Activated CD8-positive, alpha-beta memory T cell treated with anti-CD3 and anti-CD28 coated beads, Interleukin-2, amount 10 ng/mL, durations not matched to agents 7 days and 5 days (primary cell): Measurements from ENCODE around the gene SLC47A2. TPM values are rescaled to one million over a fixed set of nuclear protein-coding genes. Genes with fewer than 3 reads are reported as not detected.
A peak's percentile ranks its signal among the peaks of the same experiment; 100 is the strongest.
"Not testable (repeated sequence)": the region's sequence is repeated elsewhere in the genome, so short reads cannot be mapped to it uniquely, and the experiment has no call there.

Experiments
- ATAC-seq: fragments of 150-1000 bp; cut with Tn5 transposase; one replicate; pipeline ENCODE4 v1.10.0; 2021; ENCODE audit warnings: moderate library complexity
- CTCF ChIA-PET: fragments of 350-600 bp; sonication (Branson Sonifier 250); formaldehyde crosslinking; loops from one replicate; lab custom pipeline; 2021; ENCODE audit warnings: antibody characterized with exemption; lab: Charles Lee
- DNase-seq: peaks from one replicate; pipeline ENCODE4 v3.0.0-alpha.2; 2020
- H3K27ac Mint-ChIP-seq: one replicate; pipeline ENCODE4 v1.8.0; 2021; ENCODE audit warnings: mild to moderate bottlenecking, mixed read lengths
- H3K27me3 Mint-ChIP-seq: one replicate; pipeline ENCODE4 v1.8.0; 2021; ENCODE audit warnings: mixed read lengths
- H3K36me3 Mint-ChIP-seq: one replicate; pipeline ENCODE4 v1.8.0; 2021; ENCODE audit warnings: mild to moderate bottlenecking, mixed read lengths
- H3K4me1 Mint-ChIP-seq: one replicate; pipeline ENCODE4 v1.8.0; 2021; ENCODE audit warnings: mixed read lengths
- H3K4me3 Mint-ChIP-seq: one replicate; pipeline ENCODE4 v1.8.0; 2021; ENCODE audit warnings: mild to moderate bottlenecking, moderate library complexity, mixed read lengths
- H3K9me3 Mint-ChIP-seq: one replicate; pipeline ENCODE4 v1.8.0; 2022; ENCODE audit warnings: low read depth, mixed read lengths
- total RNA-seq, 2 experiments: library from RNA; stranded (reverse); gene quantifications; one replicate each; pipeline ENCODE4 v1.2.3, GENCODE V29; 2021

Gene SLC47A2
- not detected for total RNA-seq

GRCh38 chr17:19716108-19717030 is at the start of gene SLC47A2:
Gene SLC47A2, minus strand, starts transcription at chr17:19716584. Its CDS starts 29 bp downstream, at chr17:19716555.
- Mint-ChIP-seq H3K27ac (no peak within 1 kb of the TSS), H3K27me3 (no peaks in the 10 kb centered on the region), H3K9me3 (no peaks in the 10 kb centered on the region), H3K36me3 (no peaks in the 10 kb centered on the region), H3K4me3 (no peak within 1 kb of the TSS), H3K4me1 (no peaks in the 10 kb centered on the region)
- CTCF ChIA-PET = no interaction called here
- ATAC-seq (no peak), DNase-seq (no peak)

- Mint-ChIP-seq H3K27ac (no peak overlapping the region), H3K4me3 (no peak overlapping the region), H3K4me1 (peaks cover 10% of the 10 kb centered on the region), H3K27me3 (peaks cover 9% of the 10 kb centered on the region), H3K9me3 (no peaks in the 10 kb centered on the region), H3K36me3 (no peaks in the 10 kb centered on the region)
- no peak for DNase-seq
- CTCF ChIA-PET = interaction anchor here (0.7 to 3.2 kb wide), 23 partner anchors 9 to 403 kb away, joined by 3 to 17 read pairs (median 4); partner anchors contain the start of genes ALDH3A2, B9D1 and MAPK7
- ATAC-seq = no peak
These were observed 49.6 kb upstream of the SLC47A2 start for GRCh38 chr17:19766016-19766415.

GRCh38 chr17:19763991-19764390 is 47.6 kb upstream of the SLC47A2 start:
- H3K27ac Mint-ChIP-seq, ATAC-seq, H3K4me1 Mint-ChIP-seq, DNase-seq, H3K9me3 Mint-ChIP-seq, H3K4me3 Mint-ChIP-seq, H3K36me3 Mint-ChIP-seq: not testable (repeated sequence)
- CTCF ChIA-PET = interaction anchor here (0.8 to 3.3 kb wide), 11 partner anchors 10 to 401 kb away, joined by 3 to 25 read pairs (median 3); partner anchors contain the start of genes ALDH3A2 and B9D1
- H3K27me3 Mint-ChIP-seq = peaks cover 13% of the 10 kb centered on the region

DNA sequence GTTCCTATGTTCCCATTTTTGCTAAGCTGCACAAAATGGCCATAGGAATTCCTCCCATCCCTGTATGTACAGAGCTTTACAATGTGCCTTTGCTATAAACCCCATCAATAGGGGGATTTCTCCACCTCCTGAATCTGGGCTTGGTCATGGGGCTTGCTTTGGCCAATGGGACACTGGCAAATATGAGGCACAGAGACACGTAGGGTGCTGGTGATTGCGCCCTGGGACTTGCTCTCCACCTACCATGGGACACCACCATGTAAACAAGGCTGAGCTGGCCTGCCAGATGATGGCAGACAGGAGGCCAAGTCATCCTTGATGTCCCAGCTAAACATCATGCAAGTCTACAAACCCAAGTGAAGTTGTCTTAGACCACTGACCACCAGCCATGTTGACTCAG is 47.0 kb upstream of the SLC47A2 start:
- Mint-ChIP-seq H3K9me3 (no peaks in the 10 kb centered on the region), H3K4me1 (peaks cover 9% of the 10 kb centered on the region), H3K4me3 (no peak overlapping the region), H3K36me3 (no peaks in the 10 kb centered on the region), H3K27me3 (peaks cover 13% of the 10 kb centered on the region), H3K27ac (no peak overlapping the region)
- CTCF ChIA-PET = interaction anchor here (1.2 to 3.4 kb wide), 15 partner anchors 9 to 401 kb away, joined by 3 to 25 read pairs (median 7); partner anchors contain the start of genes ALDH3A2, B9D1 and MAPK7
- ATAC-seq (no peak), DNase-seq (no peak)

GRCh38 chr17:19762515-19762961 is 46.2 kb upstream of the SLC47A2 start:
- Mint-ChIP-seq H3K27me3 (peaks cover 13% of the 10 kb centered on the region), H3K4me3 (no peak overlapping the region), H3K9me3 (no peaks in the 10 kb centered on the region), H3K27ac (no peak overlapping the region), H3K4me1 (peaks cover 6% of the 10 kb centered on the region), H3K36me3 (no peaks in the 10 kb centered on the region)
- DNase-seq (peak; percentile 74), ATAC-seq (peak; percentile 65)
- CTCF ChIA-PET = interaction anchor here (0.5 to 3.4 kb wide), 25 partner anchors 9 to 400 kb away, joined by 3 to 25 read pairs (median 5); partner anchors contain the start of genes ALDH3A2, B9D1 and MAPK7

DNA sequence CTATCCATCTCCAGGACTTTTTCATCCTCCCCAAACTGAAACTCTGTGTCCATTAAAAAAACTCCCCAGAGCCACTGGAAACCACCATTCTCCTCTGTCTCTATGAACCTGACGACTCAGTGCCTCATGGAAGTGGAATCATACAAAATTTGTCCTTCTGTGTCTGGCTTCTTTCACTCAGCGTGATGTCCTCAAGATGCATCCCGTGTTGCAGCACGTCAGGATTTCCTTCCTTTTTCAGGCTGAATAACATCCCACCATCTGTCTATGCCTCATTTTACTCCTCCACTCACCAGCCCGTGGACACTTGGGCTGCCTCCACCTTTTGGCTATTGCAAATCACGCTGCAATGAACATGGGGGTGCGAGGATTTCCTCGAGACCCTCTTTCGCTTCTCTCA is 44.4 kb upstream of the SLC47A2 start:
- Mint-ChIP-seq H3K27me3 (peaks cover 18% of the 10 kb centered on the region), H3K4me1 (no peaks in the 10 kb centered on the region), H3K4me3 (no peak overlapping the region), H3K36me3 (no peaks in the 10 kb centered on the region), H3K27ac (no peak overlapping the region), H3K9me3 (no peaks in the 10 kb centered on the region)
- CTCF ChIA-PET = interaction anchor here (0.8 to 3.4 kb wide), 5 partner anchors 8 to 398 kb away, joined by 3 to 19 read pairs (median 6); partner anchors contain the start of gene B9D1
- ATAC-seq = no peak
- no peak for DNase-seq

DNA sequence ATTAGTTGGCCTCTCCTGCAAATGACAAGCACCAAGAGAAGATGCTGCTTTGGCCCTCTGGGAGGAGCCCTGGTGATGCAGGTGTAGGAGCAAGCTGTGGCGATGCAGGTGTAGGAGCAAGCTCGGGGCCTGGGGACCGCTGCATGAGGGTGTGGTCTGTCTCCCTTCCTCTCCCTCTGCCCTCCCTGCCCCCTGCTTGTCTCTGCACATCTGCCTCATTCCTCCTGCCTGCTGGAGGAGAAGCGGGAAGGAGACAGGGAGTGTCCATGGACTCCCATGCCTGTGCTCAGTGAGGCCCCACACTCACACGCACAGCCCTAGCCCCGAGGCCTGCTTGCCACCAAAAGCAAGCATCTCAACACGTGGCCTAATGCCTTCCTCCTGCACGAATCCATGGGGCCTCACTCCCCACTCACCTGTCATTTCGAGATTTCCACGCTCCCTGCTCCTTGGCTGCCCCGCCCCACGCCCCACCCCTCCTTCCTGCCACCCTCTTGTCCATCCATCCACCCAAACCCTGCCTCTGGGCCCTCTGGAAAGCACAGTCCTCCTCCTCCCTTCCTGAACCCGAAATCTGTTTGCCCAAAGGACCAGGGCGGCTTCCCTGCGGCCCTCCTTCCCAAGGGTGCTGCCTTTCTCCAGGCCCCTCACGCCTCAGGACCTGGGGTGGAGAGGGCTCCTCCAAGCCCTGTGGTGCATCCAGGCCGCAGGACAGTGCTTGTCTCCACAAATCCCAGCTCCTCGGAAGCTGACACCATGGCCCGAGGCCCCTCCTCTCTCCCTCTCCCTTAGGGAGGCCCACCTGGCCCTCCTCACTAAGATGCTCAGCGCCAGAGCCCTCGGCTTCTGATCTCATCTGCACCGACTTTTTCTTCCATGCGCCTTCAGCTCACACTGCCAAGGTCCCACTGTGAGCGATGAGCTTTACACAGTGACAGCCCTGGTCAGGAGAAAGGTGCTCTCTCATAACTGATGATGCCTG is 43.5 kb upstream of the SLC47A2 start:
- H3K4me3 Mint-ChIP-seq = no peak overlapping the region
- ATAC-seq (no peak), DNase-seq (no peak)
- H3K36me3 Mint-ChIP-seq = no peaks in the 10 kb centered on the region
- CTCF ChIA-PET = interaction anchor here (0.8 to 2.7 kb wide), 4 partner anchors 8 to 397 kb away, joined by 3 to 8 read pairs (median 4); partner anchors contain the start of gene B9D1
- H3K4me1 Mint-ChIP-seq = no peaks in the 10 kb centered on the region
- H3K27ac Mint-ChIP-seq = no peak overlapping the region
- H3K27me3 Mint-ChIP-seq = peaks cover 26% of the 10 kb centered on the region
- no peaks in the 10 kb centered on the region for H3K9me3 Mint-ChIP-seq

- no peaks in the 10 kb centered on the region for H3K9me3 Mint-ChIP-seq
These were observed 41.3 kb upstream of the SLC47A2 start for GRCh38 chr17:19757536-19758180.

GRCh38 chr17:19756546-19756945 is 40.2 kb upstream of the SLC47A2 start:
- no peak overlapping the region for H3K4me3 Mint-ChIP-seq
- no peaks in the 10 kb centered on the region for H3K9me3 Mint-ChIP-seq
- H3K27ac Mint-ChIP-seq = no peak overlapping the region
- DNase-seq (no peak), ATAC-seq (no peak)
- CTCF ChIA-PET = interaction anchor here (2.3 kb wide), 1 partner anchor 10 kb away, joined by 7 read pairs; no protein-coding TSS in a partner anchor
- H3K36me3 Mint-ChIP-seq = no peaks in the 10 kb centered on the region
- peaks cover 30% of the 10 kb centered on the region for H3K27me3 Mint-ChIP-seq
- no peaks in the 10 kb centered on the region for H3K4me1 Mint-ChIP-seq

More at GRCh38 chr17:19757536-19758180, 41.3 kb upstream of the SLC47A2 start:
- DNase-seq = no peak
- H3K4me1 Mint-ChIP-seq = no peaks in the 10 kb centered on the region
- H3K27me3 Mint-ChIP-seq = peaks cover 27% of the 10 kb centered on the region
- no peak overlapping the region for H3K4me3 Mint-ChIP-seq
- H3K27ac Mint-ChIP-seq = no peak overlapping the region
- no peaks in the 10 kb centered on the region for H3K36me3 Mint-ChIP-seq
- CTCF ChIA-PET = interaction anchor here (2.3 kb wide), 1 partner anchor 9 kb away, joined by 7 read pairs; no protein-coding TSS in a partner anchor
- ATAC-seq = no peak

DNA sequence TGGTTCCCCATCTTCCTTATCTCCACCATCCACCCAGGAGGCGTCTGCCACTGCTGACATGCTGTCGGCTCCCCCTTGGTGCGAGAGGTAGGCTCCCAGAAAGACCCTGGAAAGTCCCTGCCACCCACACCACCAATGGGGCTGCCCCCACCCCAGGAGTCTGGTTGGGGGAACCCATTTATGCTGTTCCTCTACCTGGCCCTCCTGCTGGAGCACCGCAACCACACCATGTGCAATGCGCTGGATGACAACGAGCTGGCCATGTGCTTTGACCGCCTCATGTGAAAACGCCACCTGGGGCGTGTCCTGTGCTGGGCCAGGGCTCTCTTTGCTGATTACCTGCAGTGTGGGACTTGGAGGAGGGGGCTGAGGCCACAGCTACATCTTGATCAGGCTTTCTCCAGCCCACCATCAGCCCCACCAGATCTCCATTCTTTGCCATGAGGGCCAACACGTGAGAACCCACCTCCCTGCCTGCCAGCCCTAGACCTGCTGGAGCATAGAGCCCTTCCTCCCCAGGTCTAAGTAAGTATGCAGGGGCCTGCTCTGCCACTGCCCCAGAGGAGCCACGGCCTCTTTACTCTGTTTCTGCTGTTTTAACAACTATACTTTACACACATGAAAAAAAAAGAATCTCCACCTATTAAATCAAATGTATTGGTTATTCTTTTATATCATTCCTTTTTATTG is 39.6 kb upstream of the SLC47A2 start:
- Mint-ChIP-seq H3K27ac (no peak overlapping the region), H3K36me3 (no peaks in the 10 kb centered on the region), H3K4me1 (no peaks in the 10 kb centered on the region), H3K4me3 (no peak overlapping the region), H3K27me3 (peaks cover 30% of the 10 kb centered on the region), H3K9me3 (no peaks in the 10 kb centered on the region)
- ATAC-seq (no peak), DNase-seq (no peak)
- CTCF ChIA-PET = interaction anchor here (2.3 kb wide), 1 partner anchor 11 kb away, joined by 7 read pairs; no protein-coding TSS in a partner anchor

DNA sequence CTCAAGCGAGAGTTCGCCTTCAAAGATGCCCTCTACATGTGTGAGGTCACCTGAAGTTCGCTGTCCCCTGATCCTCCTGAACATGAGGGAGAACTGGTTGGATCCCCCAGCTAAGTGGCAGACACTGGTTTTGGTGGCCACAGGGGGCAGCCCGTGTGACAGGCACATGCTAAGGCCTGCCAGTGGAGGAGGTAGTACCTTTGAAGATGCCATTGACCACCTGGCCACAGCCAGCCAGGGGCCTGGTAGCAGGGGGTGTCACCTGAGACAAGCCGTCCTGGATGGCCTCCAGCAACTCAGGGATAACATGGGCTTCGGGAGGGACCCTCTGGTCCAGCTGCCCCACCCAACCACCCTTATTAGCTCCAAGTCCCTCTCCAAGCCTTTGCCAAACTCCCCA is 39.0 kb upstream of the SLC47A2 start:
- no peak overlapping the region for H3K4me3 Mint-ChIP-seq
- no peak for ATAC-seq
- H3K27ac Mint-ChIP-seq = no peak overlapping the region
- peaks cover 1% of the 10 kb centered on the region for H3K4me1 Mint-ChIP-seq
- H3K9me3 Mint-ChIP-seq = no peaks in the 10 kb centered on the region
- no peaks in the 10 kb centered on the region for H3K36me3 Mint-ChIP-seq
- DNase-seq = no peak
- CTCF ChIA-PET = interaction anchor here (0.5 to 1.3 kb wide), 2 partner anchors 32 to 94 kb away, joined by 3 read pairs; no protein-coding TSS in a partner anchor
- H3K27me3 Mint-ChIP-seq = peaks cover 31% of the 10 kb centered on the region
